Measurements from ENCODE around the gene BCAS3.

GRCh38 chr17:61279476-61280145 lies 602.0 kb downstream of the BCAS3 start:
- TF ChIP-seq, protein P1, sequence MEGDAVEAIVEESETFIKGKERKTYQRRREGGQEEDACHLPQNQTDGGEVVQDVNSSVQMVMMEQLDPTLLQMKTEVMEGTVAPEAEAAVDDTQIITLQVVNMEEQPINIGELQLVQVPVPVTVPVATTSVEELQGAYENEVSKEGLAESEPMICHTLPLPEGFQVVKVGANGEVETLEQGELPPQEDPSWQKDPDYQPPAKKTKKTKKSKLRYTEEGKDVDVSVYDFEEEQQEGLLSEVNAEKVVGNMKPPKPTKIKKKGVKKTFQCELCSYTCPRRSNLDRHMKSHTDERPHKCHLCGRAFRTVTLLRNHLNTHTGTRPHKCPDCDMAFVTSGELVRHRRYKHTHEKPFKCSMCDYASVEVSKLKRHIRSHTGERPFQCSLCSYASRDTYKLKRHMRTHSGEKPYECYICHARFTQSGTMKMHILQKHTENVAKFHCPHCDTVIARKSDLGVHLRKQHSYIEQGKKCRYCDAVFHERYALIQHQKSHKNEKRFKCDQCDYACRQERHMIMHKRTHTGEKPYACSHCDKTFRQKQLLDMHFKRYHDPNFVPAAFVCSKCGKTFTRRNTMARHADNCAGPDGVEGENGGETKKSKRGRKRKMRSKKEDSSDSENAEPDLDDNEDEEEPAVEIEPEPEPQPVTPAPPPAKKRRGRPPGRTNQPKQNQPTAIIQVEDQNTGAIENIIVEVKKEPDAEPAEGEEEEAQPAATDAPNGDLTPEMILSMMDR (IDR thresholded peaks at IDR 0.05; ENCODE audit: low read depth, low read length, poor library complexity, severe bottlenecking) = no peak
- TF ChIP-seq EZH2phosphoT487 (IDR thresholded peaks at IDR 0.05; ENCODE audit: borderline replicate concordance, low read length) = no peak

Data from DOHH2 (cell line).